ENCODE data around the gene WASL. TPM values are rescaled to one million over a fixed set of nuclear protein-coding genes. Genes with fewer than 3 reads are reported as not detected.
"Not testable (repeated sequence)": the region's sequence is repeated elsewhere in the genome, so short reads cannot be mapped to it uniquely, and the experiment has no call there.

Gene WASL
- total RNA-seq, 1 experiment from 2014 or later, result 42.3 TPM

GRCh38 chr7:123724817-123725253 is 24.0 kb downstream of the WASL start:
- BruUV-seq (replicated peaks), result no TSS peak
- TF ChIP-seq CTCF (IDR thresholded peaks at IDR 0.05; ENCODE audit: insufficient read depth in 1 of 2, low read depth in 1 of 2, low read length in 1 of 2, severe bottlenecking in 1 of 2, unreplicated experiment in 1 of 2), result no peak
- H3K27me3 ChIP-seq (replicated peaks; ENCODE audit: control insufficient read depth, insufficient read depth, low read length), result no peaks in the 10 kb centered on the region
- no peak for DNase-seq
- ChIA-PET CTCF (no interaction called here), POLR2A (no interaction called here)
- peaks cover 34% of the 10 kb centered on the region for H3K4me1 ChIP-seq
- no peaks in the 10 kb centered on the region for H3K9me3 ChIP-seq
- no peak overlapping the region for H3K27ac Mint-ChIP-seq (ENCODE audit: unreplicated experiment)
- H3K4me1 Mint-ChIP-seq (ENCODE audit: low read depth, unreplicated experiment), result peaks cover 15% of the 10 kb centered on the region
- no peaks in the 10 kb centered on the region for H3K9me3 Mint-ChIP-seq (ENCODE audit: unreplicated experiment)
- no peak overlapping the region for H3K4me3 Mint-ChIP-seq (ENCODE audit: unreplicated experiment)
- intact Hi-C loops (cut with micrococcal nuclease; ENCODE audit: unreplicated experiment), result loop anchor here (2.0 kb wide), 1 partner anchor 24 kb away; the partner anchor contains the start of gene WASL
- no peaks in the 10 kb centered on the region for H3K27me3 Mint-ChIP-seq (ENCODE audit: insufficient read depth, unreplicated experiment)
- H3K36me3 Mint-ChIP-seq (ENCODE audit: insufficient read depth, unreplicated experiment), result no peaks in the 10 kb centered on the region
- H3K36me3 ChIP-seq (ENCODE audit: control insufficient read depth, insufficient read depth, low read length), result no peaks in the 10 kb centered on the region
- H3K4me3 ChIP-seq (ENCODE audit: low read depth, low read length), result no peak overlapping the region

GRCh38 chr7:123723913-123724312 is 24.9 kb downstream of the WASL start:
- DNase-seq, result no peak
- POLR2A ChIA-PET, result no interaction called here
- no peaks in the 10 kb centered on the region for H3K27me3 ChIP-seq (replicated peaks; ENCODE audit: control insufficient read depth, insufficient read depth, low read length)
- intact Hi-C loops (cut with micrococcal nuclease; ENCODE audit: unreplicated experiment), result loop anchor here (2.0 kb wide), 1 partner anchor 25 kb away; the partner anchor contains the start of gene WASL
- Mint-ChIP-seq H3K27me3 (ENCODE audit: insufficient read depth, unreplicated experiment) (no peaks in the 10 kb centered on the region), H3K36me3 (ENCODE audit: insufficient read depth, unreplicated experiment) (no peaks in the 10 kb centered on the region), H3K4me3 (ENCODE audit: unreplicated experiment) (no peak overlapping the region), H3K9me3 (ENCODE audit: unreplicated experiment) (no peaks in the 10 kb centered on the region), H3K27ac (ENCODE audit: unreplicated experiment) (no peak overlapping the region), H3K4me1 (ENCODE audit: low read depth, unreplicated experiment) (peaks cover 15% of the 10 kb centered on the region)
- no TSS peak for BruUV-seq (replicated peaks)
- no peak overlapping the region for H3K4me3 ChIP-seq (ENCODE audit: low read depth, low read length)
- H3K36me3 ChIP-seq (ENCODE audit: control insufficient read depth, insufficient read depth, low read length), result no peaks in the 10 kb centered on the region
- H3K4me1 ChIP-seq, result peaks cover 34% of the 10 kb centered on the region
- H3K9me3 ChIP-seq, result no peaks in the 10 kb centered on the region
- CTCF ChIA-PET, result no interaction called here
- no peak for TF ChIP-seq CTCF (IDR thresholded peaks at IDR 0.05; ENCODE audit: insufficient read depth in 1 of 2, low read depth in 1 of 2, low read length in 1 of 2, severe bottlenecking in 1 of 2, unreplicated experiment in 1 of 2)

- H3K27me3 ChIP-seq (replicated peaks; ENCODE audit: control insufficient read depth, insufficient read depth, low read length); H3K4me3 ChIP-seq (ENCODE audit: low read depth, low read length); H3K9me3 Mint-ChIP-seq (ENCODE audit: unreplicated experiment); H3K36me3 ChIP-seq (ENCODE audit: control insufficient read depth, insufficient read depth, low read length); H3K27me3 Mint-ChIP-seq (ENCODE audit: insufficient read depth, unreplicated experiment); H3K27ac Mint-ChIP-seq (ENCODE audit: unreplicated experiment); H3K4me1 Mint-ChIP-seq (ENCODE audit: low read depth, unreplicated experiment); H3K36me3 Mint-ChIP-seq (ENCODE audit: insufficient read depth, unreplicated experiment); H3K9me3 ChIP-seq; DNase-seq; intact Hi-C loops (cut with micrococcal nuclease; ENCODE audit: unreplicated experiment); CTCF ChIA-PET; H3K4me3 Mint-ChIP-seq (ENCODE audit: unreplicated experiment); BruUV-seq (replicated peaks): not testable (repeated sequence)
- POLR2A ChIA-PET, result interaction anchor here (0.6 kb wide), 1 partner anchor 27 kb away, joined by 4 read pairs; no protein-coding TSS in a partner anchor
- peaks cover 21% of the 10 kb centered on the region for H3K4me1 ChIP-seq
Measured at GRCh38 chr7:123720527-123720926, 28.3 kb downstream of the WASL start.
